CD4-positive, alpha-beta T cell treated with Interleukin-17A for 4 hours (primary cell): ENCODE data around the gene CDR2.
A peak's percentile ranks its signal among the peaks of the same experiment; 100 is the strongest.
"Not testable (repeated sequence)": the region's sequence is repeated elsewhere in the genome, so short reads cannot be mapped to it uniquely, and the experiment has no call there.

ENCODE experiments used
- DNase-seq: peaks from one replicate; pipeline ENCODE4 v3.0.0-alpha.2; 2020; ENCODE audit warnings: mixed read lengths

Gene CDR2

GRCh38 chr16:22374311-22375116 is at the start of gene CDR2:
Gene CDR2 (minus strand): TSS chr16:22374619. CDS start chr16:22374309, 310 bp downstream.
- peak; percentile 97 for DNase-seq

GRCh38 chr16:22423716-22424115 is 49.3 kb upstream of the CDR2 start:
- DNase-seq = no peak

GRCh38 chr16:22421136-22421535 is 46.7 kb upstream of the CDR2 start:
- no peak for DNase-seq

GRCh38 chr16:22420606-22421135 is 46.3 kb upstream of the CDR2 start:
- no peak for DNase-seq

GRCh38 chr16:22419908-22420307 is 45.5 kb upstream of the CDR2 start:
- DNase-seq = no peak

- no peak for DNase-seq
These were observed 44.4 kb upstream of the CDR2 start for GRCh38 chr16:22418826-22419225.

- not testable (repeated sequence) for DNase-seq
These were observed 43.4 kb upstream of the CDR2 start for GRCh38 chr16:22417798-22418197.

- DNase-seq = no peak
These were observed 42.6 kb upstream of the CDR2 start for GRCh38 chr16:22417019-22417418.

GRCh38 chr16:22413819-22414218 is 39.4 kb upstream of the CDR2 start:
- no peak for DNase-seq

GRCh38 chr16:22407486-22407885 is 33.1 kb upstream of the CDR2 start:
- DNase-seq = no peak

- no peak for DNase-seq
These were observed 27.8 kb upstream of the CDR2 start for GRCh38 chr16:22402191-22402590.

GRCh38 chr16:22400900-22401299 is 26.5 kb upstream of the CDR2 start:
- DNase-seq = no peak

GRCh38 chr16:22397931-22398330 is 23.5 kb upstream of the CDR2 start:
- DNase-seq = no peak

GRCh38 chr16:22397464-22397863 is 23.0 kb upstream of the CDR2 start:
- DNase-seq = no peak

GRCh38 chr16:22395960-22396359 is 21.5 kb upstream of the CDR2 start:
- no peak for DNase-seq

- no peak for DNase-seq
These were observed 19.7 kb upstream of the CDR2 start for GRCh38 chr16:22394121-22394520.

GRCh38 chr16:22388101-22388644 is 13.8 kb upstream of the CDR2 start:
- no peak for DNase-seq

GRCh38 chr16:22386976-22387375 is 12.6 kb upstream of the CDR2 start:
- DNase-seq = no peak

GRCh38 chr16:22385196-22385595 is 10.8 kb upstream of the CDR2 start:
- DNase-seq = no peak

- DNase-seq = no peak
These were observed 9.4 kb upstream of the CDR2 start for GRCh38 chr16:22383827-22384226.

- DNase-seq = no peak
These were observed 7.0 kb upstream of the CDR2 start for GRCh38 chr16:22381392-22381791.

GRCh38 chr16:22380529-22380928 is 6.1 kb upstream of the CDR2 start:
- DNase-seq = no peak

- DNase-seq = no peak
These were observed 5.2 kb upstream of the CDR2 start for GRCh38 chr16:22379656-22380055.

- no peak for DNase-seq
These were observed 1.7 kb upstream of the CDR2 start for GRCh38 chr16:22375963-22376640.
